Measurements from ENCODE around the gene EVA1B. TPM values are rescaled to one million over a fixed set of nuclear protein-coding genes. Genes with fewer than 3 reads are reported as not detected.

EVA1B gene
- total RNA-seq, 4 donors from 2014 or later, result 20.9 to 122 (median 62.4) TPM

- intact Hi-C loops (cut with DNase I; ENCODE audit: low total_unique reads), result no loop called here
- H3K4me3 ChIP-seq, result no peak overlapping the region
Observed at GRCh38 chr1:36355811-36356210, 32.4 kb upstream of the EVA1B start.

GRCh38 chr1:36354486-36354885 lies 31.0 kb upstream of the EVA1B start:
- intact Hi-C loops (cut with DNase I; ENCODE audit: low total_unique reads), result no loop called here
- Histone ChIP-seq H3K4me3 (no peak overlapping the region), H3K27me3 (no peaks in the 10 kb centered on the region), H3K36me3 (no peaks in the 10 kb centered on the region), H3K9me3 (no peaks in the 10 kb centered on the region), H3K27ac (no peak overlapping the region), H3K4me1 (no peaks in the 10 kb centered on the region)
- no peak for TF ChIP-seq POLR2A (IDR thresholded peaks at IDR 0.05)
- TF ChIP-seq CTCF (IDR thresholded peaks at IDR 0.05), result no peak
- DNase-seq, result no peak

More at GRCh38 chr1:36355811-36356210, 32.4 kb upstream of the EVA1B start:
- Histone ChIP-seq H3K4me1 (no peaks in the 10 kb centered on the region), H3K27ac (no peak overlapping the region), H3K36me3 (no peaks in the 10 kb centered on the region), H3K9me3 (no peaks in the 10 kb centered on the region), H3K27me3 (no peaks in the 10 kb centered on the region)
- no peak for DNase-seq
- no peak for TF ChIP-seq POLR2A (IDR thresholded peaks at IDR 0.05)
- TF ChIP-seq CTCF (IDR thresholded peaks at IDR 0.05), result no peak

- intact Hi-C loops (cut with DNase I; ENCODE audit: low total_unique reads), result no loop called here
- TF ChIP-seq CTCF (IDR thresholded peaks at IDR 0.05), result no peak
- no peak for TF ChIP-seq POLR2A (IDR thresholded peaks at IDR 0.05)
- DNase-seq, result no peak
- no peak overlapping the region for H3K27ac ChIP-seq
- H3K9me3 ChIP-seq, result no peaks in the 10 kb centered on the region
- no peaks in the 10 kb centered on the region for H3K36me3 ChIP-seq
- H3K27me3 ChIP-seq, result no peaks in the 10 kb centered on the region
- no peak overlapping the region for H3K4me3 ChIP-seq
- H3K4me1 ChIP-seq, result no peaks in the 10 kb centered on the region
Observed at GRCh38 chr1:36352910-36353878, 29.7 kb upstream of the EVA1B start.

- intact Hi-C loops (cut with DNase I; ENCODE audit: low total_unique reads), result no loop called here
- Histone ChIP-seq H3K36me3 (no peaks in the 10 kb centered on the region), H3K4me3 (no peak overlapping the region), H3K9me3 (no peaks in the 10 kb centered on the region), H3K27ac (no peak overlapping the region), H3K4me1 (no peaks in the 10 kb centered on the region), H3K27me3 (no peaks in the 10 kb centered on the region)
- TF ChIP-seq CTCF (IDR thresholded peaks at IDR 0.05), result no peak
- TF ChIP-seq POLR2A (IDR thresholded peaks at IDR 0.05), result no peak
- no peak for DNase-seq
Observed at GRCh38 chr1:36352125-36352909, 28.9 kb upstream of the EVA1B start.

Data from uterus (tissue), 4 donors.